HCT116 (cell line): ENCODE results near the gene PCP4. TPM values are rescaled to one million over a fixed set of nuclear protein-coding genes. Genes with fewer than 3 reads are reported as not detected.

Source experiments
- ATAC-seq: fragments of 200-7000 bp; cut with Tn5 transposase; 2 replicates; pipeline ENCODE4 v1.9.1; 2020; ENCODE audit warnings: mild to moderate bottlenecking, moderate library complexity
- BruUV-seq: library from RNA; stranded (reverse); fragments of 400-500 nt; replicated peaks from 2 replicates; lab custom pipeline; 2021; lab: Mats Ljungman, UMichigan
- CTCF ChIA-PET: fragments of 300-600 bp; sonication (Branson Sonifier 250); formaldehyde crosslinking; loops from one replicate; lab custom pipeline; 2021; ENCODE audit warnings: antibody characterized with exemption; lab: Charles Lee
- POLR2A ChIA-PET: fragments of 300-600, 350-600 bp; sonication (Branson Sonifier 250); formaldehyde crosslinking; loops from one replicate; lab custom pipeline; 2021; ENCODE audit warnings: antibody characterized with exemption; lab: Charles Lee
- RAD21 ChIA-PET, 2 experiments: fragments of 300-600 bp; sonication (Branson Sonifier 250); formaldehyde crosslinking; loops; one replicate each; lab custom pipeline; 2023; ENCODE audit warnings: low total read pairs in 2 of 2; ENCODE audit not compliant: uncharacterized antibody in 2 of 2, unreplicated experiment in 2 of 2, low non-redundant PET in 1 of 2; lab: Charles Lee
- DNase-seq: peaks from one replicate; pipeline ENCODE4 v3.0.0-alpha.2; 2010; ENCODE audit warnings: low read depth, low spot score
- H2AFZ ChIP-seq: fragments of 200-600 bp; shearing (Covaris generic), sonication (generic); 2 replicates; pipeline ENCODE4 v1.6.1; 2017; ENCODE audit warnings: low read depth, mixed run types, mixed read lengths, antibody characterized with exemption, low read length; ENCODE audit not compliant: poor library complexity, severe bottlenecking
- H3K27ac ChIP-seq: 2 replicates; pipeline ENCODE4 v1.5.1; 2012; ENCODE audit warnings: low read depth, low read length
- H3K27me3 ChIP-seq: fragments of 200-600 bp; sonication (generic); 2 replicates; pipeline ENCODE4 v1.6.1; 2016; ENCODE audit warnings: mixed run types, low read length, mixed read lengths; ENCODE audit not compliant: insufficient read depth
- H3K36me3 ChIP-seq, 2 experiments: fragments of 200-500 bp in 1 of 2; fragments of 200-600 bp in 1 of 2; sonication (Bioruptor generic) in 1 of 2; sonication (generic) in 1 of 2; 2 replicates each; pipeline versions ENCODE4 v1.5.1 to v1.6.1; 2014 to 2016; ENCODE audit warnings: low read length in 2 of 2, inconsistent platforms in 1 of 2, mixed read lengths in 1 of 2, mixed run types in 1 of 2; ENCODE audit not compliant: insufficient read depth in 2 of 2, control insufficient read depth in 1 of 2
- H3K4me1 ChIP-seq, 2 experiments: fragments of 200-600 bp in 1 of 2; sonication (generic) in 1 of 2; 2 replicates each; pipeline versions ENCODE4 v1.5.1 to v1.6.1; 2012 to 2017; ENCODE audit warnings: low read length in 2 of 2, inconsistent platforms in 1 of 2, mild to moderate bottlenecking in 1 of 2, mixed read lengths in 1 of 2, mixed run types in 1 of 2, moderate library complexity in 1 of 2; ENCODE audit not compliant: insufficient read depth in 2 of 2, control insufficient read depth in 1 of 2
- H3K4me2 ChIP-seq: fragments of 200-600 bp; sonication (generic); 2 replicates; pipeline ENCODE4 v1.6.1; 2017; ENCODE audit warnings: mixed run types, low read length, mixed read lengths
- H3K4me3 ChIP-seq, 2 experiments: fragments of 200-600 bp in 1 of 2; sonication (generic) in 1 of 2; replicated peaks in 1 of 2; 2 replicates each; pipeline ENCODE4 v1.5.1; 2011 to 2016; ENCODE audit warnings: low read length in 2 of 2, control low read depth in 1 of 2, low read depth in 1 of 2, mild to moderate bottlenecking in 1 of 2, mixed read lengths in 1 of 2, mixed run types in 1 of 2
- H3K79me2 ChIP-seq: fragments of 200-600 bp; sonication (generic); 2 replicates; pipeline ENCODE4 v1.6.1; 2017; ENCODE audit warnings: mild to moderate bottlenecking, mixed run types, low read length, moderate library complexity, mixed read lengths; ENCODE audit not compliant: insufficient read depth
- H3K9ac ChIP-seq: fragments of 200-600 bp; sonication (generic); 2 replicates; pipeline ENCODE4 v1.6.1; 2016; ENCODE audit warnings: low read length, mixed read lengths
- H3K9me2 ChIP-seq: fragments of 200-600 bp; sonication (generic), shearing (Covaris generic); 2 replicates; pipeline ENCODE4 v1.6.1; 2017; ENCODE audit warnings: mixed run types, mild to moderate bottlenecking, moderate library complexity; ENCODE audit not compliant: insufficient read depth
- H3K9me3 ChIP-seq, 2 experiments: fragments of 200-500 bp in 1 of 2; fragments of 200-600 bp in 1 of 2; sonication (Bioruptor generic) in 1 of 2; sonication (generic) in 1 of 2; 2 replicates each; pipeline ENCODE4 v1.6.1; 2014 to 2017; ENCODE audit warnings: low read length in 2 of 2, mixed read lengths in 2 of 2, inconsistent platforms in 1 of 2, low read depth in 1 of 2, mild to moderate bottlenecking in 1 of 2, mixed run types in 1 of 2, moderate library complexity in 1 of 2; ENCODE audit not compliant: control insufficient read depth in 1 of 2, insufficient read depth in 1 of 2
- H4K20me1 ChIP-seq: fragments of 200-600 bp; sonication (generic), shearing (Covaris generic); 2 replicates; pipeline ENCODE4 v1.6.1; 2017; ENCODE audit warnings: mixed run types, mild to moderate bottlenecking, moderate library complexity; ENCODE audit not compliant: insufficient read depth
- ATF3 ChIP-seq: IDR thresholded peaks from 2 replicates; pipeline ENCODE4 v1.6.1; 2012
- CBX3 ChIP-seq: IDR thresholded peaks from 2 replicates; pipeline ENCODE4 v1.6.1; 2012; ENCODE audit warnings: low read depth
- CEBPB ChIP-seq: IDR thresholded peaks from 2 replicates; pipeline ENCODE4 v1.6.1; 2012; ENCODE audit warnings: low read depth
- CTCF ChIP-seq, 3 experiments: fragments of 200-600 bp in 1 of 3; sonication (generic) in 1 of 3; IDR thresholded peaks in 2 of 3; conservative IDR thresholded peaks in 1 of 3; 2 replicates each; pipeline ENCODE4 v1.5.1; 2012 to 2017; ENCODE audit warnings: low read depth in 2 of 3, low read length in 2 of 3, antibody characterized with exemption in 1 of 3, borderline replicate concordance in 1 of 3, control low read depth in 1 of 3, mild to moderate bottlenecking in 1 of 3, mixed read lengths in 1 of 3, mixed run types in 1 of 3, moderate library complexity in 1 of 3; ENCODE audit not compliant: insufficient read depth in 1 of 3
- EZH2 ChIP-seq: fragments of 200-600 bp; sonication (generic); IDR thresholded peaks from 2 replicates; pipeline ENCODE4 v1.6.1; 2017; ENCODE audit warnings: antibody characterized with exemption, mixed run types
- FOSL1 ChIP-seq: IDR thresholded peaks from 2 replicates; pipeline ENCODE4 v1.6.1; 2012; ENCODE audit warnings: low read depth
- JUND ChIP-seq: IDR thresholded peaks from 2 replicates; pipeline ENCODE4 v1.6.1; 2012
- MAX ChIP-seq: IDR thresholded peaks from 2 replicates; pipeline ENCODE4 v1.6.1; 2012
- POLR2A ChIP-seq: IDR thresholded peaks from 2 replicates; pipeline ENCODE4 v1.7.0; 2011; ENCODE audit warnings: borderline replicate concordance; ENCODE audit not compliant: insufficient read depth, insufficient read length; ENCODE audit errors: extremely low read depth
- RAD21 ChIP-seq: IDR thresholded peaks from 2 replicates; pipeline ENCODE4 v1.6.1; 2012; ENCODE audit warnings: low read depth, mild to moderate bottlenecking
- REST ChIP-seq: IDR thresholded peaks from 2 replicates; pipeline ENCODE4 v1.6.1; 2012; ENCODE audit warnings: low read depth
- SIN3A ChIP-seq: IDR thresholded peaks from 2 replicates; pipeline ENCODE4 v1.6.1; 2012; ENCODE audit warnings: low read depth
- SP1 ChIP-seq: IDR thresholded peaks from 2 replicates; pipeline ENCODE4 v1.6.1; 2012; ENCODE audit warnings: low read depth
- YY1 ChIP-seq: IDR thresholded peaks from 2 replicates; pipeline ENCODE4 v1.6.1; 2011; ENCODE audit warnings: low read length, low read depth, moderate library complexity, mild to moderate bottlenecking; ENCODE audit not compliant: insufficient replicate concordance; ENCODE audit errors: extremely low read depth
- ZBTB33 ChIP-seq: IDR thresholded peaks from 2 replicates; pipeline ENCODE4 v1.6.1; 2011; ENCODE audit warnings: mild to moderate bottlenecking, low read length, moderate library complexity; ENCODE audit not compliant: insufficient replicate concordance; ENCODE audit errors: extremely low read depth
- ZNF274 ChIP-seq: fragments of 200-500 bp; sonication (Bioruptor generic); IDR thresholded peaks from 2 replicates; pipeline ENCODE4 v1.6.1; 2014; ENCODE audit warnings: mild to moderate bottlenecking, low read depth, low read length, inconsistent platforms
- intact Hi-C: fragments of 100-400 bp; cut with micrococcal nuclease; formaldehyde crosslinking; loops from 2 replicates; pipeline ENCODE4 v1.10.0; 2022
- total RNA-seq: library from RNA; stranded (reverse); gene quantifications from one replicate; pipeline ENCODE4 v1.2.1, GENCODE V29; 2021; ENCODE audit not compliant: unreplicated experiment

Gene PCP4
- total RNA-seq, 1 experiment from 2014 or later = not detected

- Histone ChIP-seq H3K9me3 (peaks cover 0 to 4% of the 10 kb centered on the region in 2 experiments; a peak in 1 of 4 replicates), H3K27me3 (no peaks in the 10 kb centered on the region), H4K20me1 (no peaks in the 10 kb centered on the region), H3K9ac (no peak overlapping the region), H3K27ac (no peak overlapping the region), H3K4me3 (no peak overlapping the region), H3K9me2 (no peaks in the 10 kb centered on the region), H2AFZ (no peak overlapping the region), H3K79me2 (no peaks in the 10 kb centered on the region), H3K4me1 (no peaks in the 10 kb centered on the region; a peak in 1 of 4 replicates), H3K4me2 (no peak overlapping the region), H3K36me3 (no peaks in the 10 kb centered on the region)
- intact Hi-C loops = no loop called here
- TF ChIP-seq RAD21 = no peak
- TF ChIP-seq CBX3 = no peak
- TF ChIP-seq ZNF274 = no peak
- no peak for TF ChIP-seq CTCF (IDR thresholded peaks at IDR 0.05 in 2 of 3, conservative IDR thresholded peaks at IDR 0.05 in 1 of 3; ENCODE audit: borderline replicate concordance in 1 of 3, insufficient read depth in 1 of 3, low read depth in 2 of 3, low read length in 2 of 3)
- TF ChIP-seq JUND = no peak
- no peak for TF ChIP-seq CEBPB
- no peak for TF ChIP-seq REST
- no peak for TF ChIP-seq ATF3
- no peak for TF ChIP-seq FOSL1
- TF ChIP-seq SP1 = no peak
- no peak for TF ChIP-seq EZH2
- TF ChIP-seq POLR2A = no peak
- no peak for TF ChIP-seq SIN3A
- no peak for TF ChIP-seq ZBTB33
- TF ChIP-seq MAX = no peak
- no peak for TF ChIP-seq YY1
- BruUV-seq = no TSS peak
- ChIA-PET POLR2A (no interaction called here), RAD21 (no interaction called here), CTCF (no interaction called here)
- DNase-seq (no peak), ATAC-seq (no peak)
Measured at GRCh38 chr21:39843483-39843882, 23.8 kb upstream of the PCP4 start.
